Mesendoderm (in vitro differentiated cells): Measurements from ENCODE around the gene LY86.

Experiments used
- DNase-seq: peaks from one replicate; pipeline ENCODE4 v3.0.0; 2013
- H2AK5ac ChIP-seq: 2 replicates; pipeline ENCODE4 v1.6.1; 2013; ENCODE audit warnings: low read length, inconsistent platforms
- H2BK120ac ChIP-seq: 2 replicates; pipeline ENCODE4 v1.6.1; 2013; ENCODE audit warnings: low read depth, mild to moderate bottlenecking, low read length, moderate library complexity, mixed read lengths
- H2BK15ac ChIP-seq: replicated peaks from 2 replicates; pipeline ENCODE4 v1.6.1; 2013; ENCODE audit warnings: low read depth, mild to moderate bottlenecking, moderate library complexity
- H2BK5ac ChIP-seq: 2 replicates; pipeline ENCODE4 v1.6.1; 2013; ENCODE audit warnings: low read length, inconsistent platforms
- H3K18ac ChIP-seq: 2 replicates; pipeline ENCODE4 v1.6.1; 2013; ENCODE audit warnings: mild to moderate bottlenecking, low read length, mixed read lengths
- H3K23ac ChIP-seq: one replicate; pipeline ENCODE4 v1.6.1; 2013; ENCODE audit warnings: low read length
- H3K27ac ChIP-seq: 2 replicates; pipeline ENCODE4 v1.5.1; 2013; ENCODE audit warnings: low read depth, mild to moderate bottlenecking, inconsistent platforms, low read length, moderate library complexity
- H3K27me3 ChIP-seq: 2 replicates; pipeline ENCODE4 v1.6.1; 2013; ENCODE audit warnings: low read length, control low read depth, mild to moderate bottlenecking, inconsistent platforms; ENCODE audit not compliant: insufficient read depth, poor library complexity
- H3K36me3 ChIP-seq: 2 replicates; pipeline ENCODE4 v1.6.1; 2013; ENCODE audit warnings: low read length, inconsistent platforms; ENCODE audit not compliant: control insufficient read depth, insufficient read depth
- H3K4ac ChIP-seq: one replicate; pipeline ENCODE4 v1.6.1; 2013; ENCODE audit warnings: low read depth, mild to moderate bottlenecking, low read length, moderate library complexity
- H3K4me1 ChIP-seq: 2 replicates; pipeline ENCODE4 v1.6.1; 2013; ENCODE audit warnings: low read depth, low read length, inconsistent platforms; ENCODE audit not compliant: control insufficient read depth
- H3K4me2 ChIP-seq: 2 replicates; pipeline ENCODE4 v1.6.1; 2013; ENCODE audit warnings: low read length
- H3K4me3 ChIP-seq: 2 replicates; pipeline ENCODE4 v1.5.1; 2013; ENCODE audit warnings: mild to moderate bottlenecking, low read length
- H3K56ac ChIP-seq: one replicate; pipeline ENCODE4 v1.6.1; 2013; ENCODE audit warnings: low read length
- H3K79me1 ChIP-seq: 2 replicates; pipeline ENCODE4 v1.6.1; 2013; ENCODE audit warnings: low read length, inconsistent platforms
- H3K79me2 ChIP-seq: 2 replicates; pipeline ENCODE4 v1.6.1; 2013; ENCODE audit warnings: mild to moderate bottlenecking, low read length; ENCODE audit not compliant: control insufficient read depth, insufficient read depth
- H3K9ac ChIP-seq: 2 replicates; pipeline ENCODE4 v1.6.1; 2013; ENCODE audit warnings: low read length, inconsistent platforms
- H4K5ac ChIP-seq: one replicate; pipeline ENCODE4 v1.6.1; 2013; ENCODE audit warnings: low read length
- H4K8ac ChIP-seq: one replicate; pipeline ENCODE4 v1.6.1; 2013; ENCODE audit warnings: low read depth, mild to moderate bottlenecking, control low read depth, low read length, moderate library complexity
- WGBS: extraction: QIAGEN DNeasy Blood & Tissue Kit; methylation state at CpG from one replicate; pipeline ENCODE4 v1.1.7; 2013; ENCODE audit warnings: low lambda C conversion rate, missing lambda C conversion rate; ENCODE audit not compliant: insufficient coverage; ENCODE audit errors: extremely low coverage; 5-methylcytosine and 5-hydroxymethylcytosine counted together

LY86 gene

DNA sequence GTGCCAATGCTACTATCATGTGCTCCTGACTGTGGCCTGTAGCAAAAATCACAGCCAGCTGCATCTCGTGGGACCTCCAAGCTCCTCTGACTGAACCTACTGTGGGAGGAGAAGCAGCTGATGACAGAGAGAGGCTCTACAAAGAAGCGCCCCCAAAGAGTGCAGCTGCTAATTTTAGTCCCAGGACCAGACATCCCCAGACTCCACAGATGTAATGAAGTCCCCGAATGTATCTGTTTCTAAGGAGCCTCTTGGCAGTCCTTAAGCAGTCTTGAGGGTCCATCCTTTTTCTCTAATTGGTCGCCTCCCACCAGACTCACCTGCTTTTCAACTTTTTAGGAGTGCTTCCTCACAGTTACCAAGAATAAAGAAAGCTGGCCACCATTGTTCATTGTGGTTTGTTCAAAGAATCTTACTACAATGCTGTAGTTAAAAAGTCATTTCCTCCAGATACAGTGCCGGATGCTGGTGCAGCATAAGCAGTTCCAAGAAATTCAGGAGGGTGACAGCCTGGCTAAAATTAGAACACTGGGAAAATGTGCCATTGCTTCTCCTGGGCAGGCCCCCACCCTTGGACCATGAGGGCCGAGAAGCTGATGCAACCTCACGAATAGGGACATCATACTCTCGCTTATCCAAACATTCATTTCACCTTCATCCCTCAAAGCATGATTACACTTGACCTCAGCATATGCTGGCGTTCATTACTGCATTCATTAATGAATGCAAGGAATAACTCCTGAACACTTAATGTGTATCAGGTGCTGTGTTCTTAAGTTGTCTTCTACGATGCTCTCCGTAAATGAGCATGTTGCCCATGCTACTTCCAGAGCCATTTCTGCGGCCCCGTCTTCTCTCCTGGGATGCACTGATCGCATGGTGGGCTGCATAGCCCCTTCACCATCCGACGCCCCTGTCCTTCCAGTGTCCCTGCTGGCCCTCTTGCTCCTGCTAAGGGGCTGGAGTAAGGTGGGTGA lies 66.4 kb downstream of the LY86 start:
- Histone ChIP-seq H3K4me2 (no peak overlapping the region), H4K8ac (no peak overlapping the region), H3K27me3 (no peaks in the 10 kb centered on the region), H3K4ac (no peak overlapping the region), H3K23ac (peak overlapping the region; percentile 29), H3K36me3 (no peaks in the 10 kb centered on the region), H4K5ac (no peak overlapping the region), H3K56ac (no peak overlapping the region), H3K18ac (no peak overlapping the region), H3K9ac (no peak overlapping the region), H2BK120ac (no peak overlapping the region), H2BK15ac (no peak overlapping the region), H3K27ac (no peak overlapping the region), H2BK5ac (no peak overlapping the region), H3K4me3 (no peak overlapping the region), H3K79me2 (no peaks in the 10 kb centered on the region), H2AK5ac (no peak overlapping the region), H3K4me1 (no peaks in the 10 kb centered on the region), H3K79me1 (no peaks in the 10 kb centered on the region)
- no peak for DNase-seq
- no CpG with 5 or more reads among the region's 16 CpGs for WGBS

DNA sequence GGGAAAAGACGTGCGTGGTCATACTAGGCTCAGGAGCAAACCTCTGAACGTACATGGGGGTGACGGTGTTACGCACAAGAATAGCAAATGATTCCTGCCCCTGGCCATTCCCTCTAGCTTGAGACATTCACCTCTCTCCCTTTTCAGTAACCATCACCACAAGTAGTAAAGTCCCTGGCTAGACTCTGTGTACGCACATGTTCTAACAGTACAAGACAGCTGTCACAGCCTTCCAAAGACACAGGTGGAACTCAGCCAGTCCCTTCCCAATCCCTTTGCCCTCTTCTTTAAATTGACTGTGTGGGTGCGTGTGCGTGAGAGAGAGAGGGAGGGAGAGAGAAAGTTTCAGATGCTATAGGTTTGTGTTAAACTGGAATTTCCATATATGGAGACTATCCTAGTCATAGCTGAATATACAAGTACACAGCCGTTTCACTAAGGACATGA lies 67.3 kb downstream of the LY86 start:
- no peak overlapping the region for H3K4me2 ChIP-seq
- no peak overlapping the region for H2AK5ac ChIP-seq
- H4K5ac ChIP-seq: no peak overlapping the region
- no peak overlapping the region for H3K9ac ChIP-seq
- no peak overlapping the region for H3K4me3 ChIP-seq
- no peaks in the 10 kb centered on the region for H3K4me1 ChIP-seq
- H3K36me3 ChIP-seq: no peaks in the 10 kb centered on the region
- no peak overlapping the region for H2BK120ac ChIP-seq
- no peak overlapping the region for H3K4ac ChIP-seq
- no peak overlapping the region for H3K56ac ChIP-seq
- no peak overlapping the region for H4K8ac ChIP-seq
- H3K27ac ChIP-seq: no peak overlapping the region
- DNase-seq: no peak
- no peak overlapping the region for H2BK5ac ChIP-seq
- no peak overlapping the region for H3K23ac ChIP-seq
- no peak overlapping the region for H2BK15ac ChIP-seq
- WGBS: no CpG with 5 or more reads among the region's 9 CpGs
- no peak overlapping the region for H3K18ac ChIP-seq
- H3K79me1 ChIP-seq: no peaks in the 10 kb centered on the region
- H3K79me2 ChIP-seq: no peaks in the 10 kb centered on the region
- no peaks in the 10 kb centered on the region for H3K27me3 ChIP-seq

DNA sequence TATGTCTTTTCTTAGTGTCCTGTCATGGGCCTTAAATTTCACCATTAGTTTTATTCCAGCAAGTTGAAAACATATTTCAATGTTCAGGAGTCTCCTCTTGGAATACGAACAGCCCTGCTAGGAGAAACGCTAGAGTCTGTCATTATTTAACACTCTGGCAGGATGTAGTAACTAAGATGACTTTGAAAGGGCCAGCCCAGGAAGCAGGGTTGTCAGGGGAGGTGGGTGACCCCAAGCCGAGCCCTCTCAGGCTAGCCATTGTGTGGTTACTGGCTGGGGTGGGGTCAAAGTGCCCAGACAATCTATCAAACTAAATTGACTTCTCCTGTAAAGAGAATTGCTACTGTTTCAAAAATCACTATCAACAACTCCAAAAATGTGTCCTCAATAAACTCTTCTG lies 67.8 kb downstream of the LY86 start:
- Histone ChIP-seq H2AK5ac (no peak overlapping the region), H3K4ac (no peak overlapping the region), H4K5ac (no peak overlapping the region), H3K23ac (no peak overlapping the region), H2BK15ac (no peak overlapping the region), H2BK120ac (no peak overlapping the region), H3K27me3 (no peaks in the 10 kb centered on the region), H3K4me3 (no peak overlapping the region), H3K79me1 (no peaks in the 10 kb centered on the region), H2BK5ac (no peak overlapping the region), H3K27ac (no peak overlapping the region), H3K79me2 (no peaks in the 10 kb centered on the region), H3K36me3 (no peaks in the 10 kb centered on the region), H3K56ac (no peak overlapping the region), H3K18ac (no peak overlapping the region), H3K9ac (no peak overlapping the region), H4K8ac (no peak overlapping the region), H3K4me2 (no peak overlapping the region), H3K4me1 (no peaks in the 10 kb centered on the region)
- no CpG with 5 or more reads among the region's 3 CpGs for WGBS
- no peak for DNase-seq

DNA sequence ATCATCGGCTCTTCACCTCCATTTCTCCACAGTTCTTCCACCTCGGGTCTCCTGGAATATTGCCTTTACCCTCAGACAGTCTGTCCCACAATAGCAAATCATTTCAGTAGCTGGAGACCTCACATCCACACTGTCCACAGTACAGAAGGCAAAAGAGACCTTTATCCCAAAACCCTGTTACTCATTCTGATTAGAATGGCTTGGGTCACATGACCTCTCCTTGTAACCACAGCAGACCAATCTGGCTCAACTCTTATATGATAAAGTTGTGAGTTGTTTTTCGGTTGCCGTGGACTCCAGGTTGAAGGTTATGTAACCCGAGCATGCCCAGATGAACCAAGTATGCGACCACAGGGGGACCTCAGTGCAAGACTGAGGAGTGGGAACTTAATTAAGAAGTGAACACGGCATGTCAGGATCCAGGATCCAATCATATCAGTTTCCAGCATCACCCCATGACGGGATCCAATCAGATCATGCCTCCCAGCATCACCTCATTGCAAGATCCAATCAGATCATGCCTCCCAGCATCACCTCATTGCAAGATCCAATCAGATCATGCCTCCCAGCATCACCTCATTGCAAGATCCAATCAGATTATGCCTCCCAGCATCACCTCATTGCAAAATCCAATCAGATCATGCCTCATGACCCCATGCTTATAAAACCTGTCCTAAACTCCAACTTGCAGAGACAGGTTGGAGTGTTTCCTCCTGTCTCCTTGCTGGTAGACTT lies 68.7 kb downstream of the LY86 start:
- WGBS: no CpG with 5 or more reads among the region's 8 CpGs
- Histone ChIP-seq H3K4ac (no peak overlapping the region), H2BK15ac (no peak overlapping the region), H3K23ac (no peak overlapping the region), H3K18ac (no peak overlapping the region), H3K27ac (no peak overlapping the region), H3K79me1 (no peaks in the 10 kb centered on the region), H3K27me3 (no peaks in the 10 kb centered on the region), H2BK5ac (no peak overlapping the region), H3K9ac (no peak overlapping the region), H3K56ac (no peak overlapping the region), H2BK120ac (no peak overlapping the region), H3K4me2 (no peak overlapping the region), H3K4me1 (no peaks in the 10 kb centered on the region), H3K4me3 (no peak overlapping the region), H4K8ac (no peak overlapping the region), H2AK5ac (no peak overlapping the region), H3K79me2 (no peaks in the 10 kb centered on the region), H3K36me3 (no peaks in the 10 kb centered on the region), H4K5ac (no peak overlapping the region)
- DNase-seq: peak; percentile 48

DNA sequence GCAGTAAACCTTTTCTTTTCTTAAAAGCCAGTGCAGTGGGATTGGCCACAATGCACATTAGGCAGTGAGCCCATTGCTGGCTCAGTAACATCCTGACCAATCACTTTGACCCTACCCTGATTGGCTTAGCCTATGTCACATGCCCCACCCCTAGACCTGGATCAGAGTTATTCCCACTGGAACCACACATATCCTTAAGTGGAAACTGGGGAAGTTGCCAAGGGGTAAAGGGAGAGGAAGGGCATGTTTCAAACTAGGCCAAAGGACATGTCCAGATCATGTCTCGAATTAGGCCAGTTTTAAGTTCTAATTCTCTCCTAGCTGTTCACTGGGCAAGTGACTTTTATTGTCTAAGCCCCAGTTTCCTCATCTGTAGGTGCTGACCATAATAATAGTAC lies 69.3 kb downstream of the LY86 start:
- H3K56ac ChIP-seq: no peak overlapping the region
- H3K18ac ChIP-seq: no peak overlapping the region
- H3K4me2 ChIP-seq: no peak overlapping the region
- H3K4me1 ChIP-seq: no peaks in the 10 kb centered on the region
- H2BK15ac ChIP-seq: no peak overlapping the region
- no peak overlapping the region for H2BK120ac ChIP-seq
- H3K4ac ChIP-seq: no peak overlapping the region
- H3K9ac ChIP-seq: no peak overlapping the region
- no peak overlapping the region for H4K5ac ChIP-seq
- H3K79me1 ChIP-seq: no peaks in the 10 kb centered on the region
- no peaks in the 10 kb centered on the region for H3K36me3 ChIP-seq
- H3K79me2 ChIP-seq: no peaks in the 10 kb centered on the region
- no peak overlapping the region for H2AK5ac ChIP-seq
- no peak overlapping the region for H2BK5ac ChIP-seq
- H3K27me3 ChIP-seq: no peaks in the 10 kb centered on the region
- no peak overlapping the region for H3K27ac ChIP-seq
- no peak overlapping the region for H3K23ac ChIP-seq
- no CpG with 5 or more reads among the region's 1 CpG for WGBS
- H3K4me3 ChIP-seq: no peak overlapping the region
- DNase-seq: no peak
- H4K8ac ChIP-seq: no peak overlapping the region
